ENCODE results near the gene LARP4B.

LARP4B gene

GRCh38 chr10:931326-932318 is at the start of gene LARP4B:
Gene LARP4B, minus strand, starts transcription at chr10:931705. Its CDS starts 45,984 bp downstream, at chr10:885721.
- Histone ChIP-seq H3K36me3 (ENCODE audit: control insufficient read depth, insufficient read depth, low read length) (no peaks in the 10 kb centered on the region), H3K27me3 (ENCODE audit: control insufficient read depth, insufficient read depth, low read length) (no peaks in the 10 kb centered on the region), H3K4me3 (ENCODE audit: low read length) (peak within 1 kb of the TSS; percentile 14), H3K9me3 (ENCODE audit: control insufficient read depth, low read length) (no peaks in the 10 kb centered on the region), H3K4me1 (ENCODE audit: control insufficient read depth, insufficient read depth, low read length) (peaks cover 9% of the 10 kb centered on the region), H3K9ac (ENCODE audit: low read length) (peak within 1 kb of the TSS; percentile 89)

- Histone ChIP-seq H3K27me3 (ENCODE audit: control insufficient read depth, insufficient read depth, low read length) (no peaks in the 10 kb centered on the region), H3K9me3 (ENCODE audit: control insufficient read depth, low read length) (no peaks in the 10 kb centered on the region), H3K36me3 (ENCODE audit: control insufficient read depth, insufficient read depth, low read length) (no peaks in the 10 kb centered on the region), H3K4me3 (ENCODE audit: low read length) (no peak overlapping the region), H3K9ac (ENCODE audit: low read length) (no peak overlapping the region), H3K4me1 (ENCODE audit: control insufficient read depth, insufficient read depth, low read length) (peaks cover 20% of the 10 kb centered on the region)
Measured at GRCh38 chr10:980468-981093, 49.1 kb upstream of the LARP4B start.

GRCh38 chr10:978826-979421 is 47.4 kb upstream of the LARP4B start:
- Histone ChIP-seq H3K9me3 (ENCODE audit: control insufficient read depth, low read length) (no peaks in the 10 kb centered on the region), H3K27me3 (ENCODE audit: control insufficient read depth, insufficient read depth, low read length) (no peaks in the 10 kb centered on the region), H3K36me3 (ENCODE audit: control insufficient read depth, insufficient read depth, low read length) (no peaks in the 10 kb centered on the region), H3K9ac (ENCODE audit: low read length) (no peak overlapping the region), H3K4me1 (ENCODE audit: control insufficient read depth, insufficient read depth, low read length) (peaks cover 21% of the 10 kb centered on the region), H3K4me3 (ENCODE audit: low read length) (no peak overlapping the region)

- Histone ChIP-seq H3K4me1 (ENCODE audit: control insufficient read depth, insufficient read depth, low read length) (peaks cover 40% of the 10 kb centered on the region), H3K9me3 (ENCODE audit: control insufficient read depth, low read length) (no peaks in the 10 kb centered on the region), H3K36me3 (ENCODE audit: control insufficient read depth, insufficient read depth, low read length) (no peaks in the 10 kb centered on the region), H3K9ac (ENCODE audit: low read length) (no peak overlapping the region), H3K4me3 (ENCODE audit: low read length) (no peak overlapping the region), H3K27me3 (ENCODE audit: control insufficient read depth, insufficient read depth, low read length) (no peaks in the 10 kb centered on the region)
Measured at GRCh38 chr10:976316-976715, 44.8 kb upstream of the LARP4B start.

- no peaks in the 10 kb centered on the region for H3K36me3 ChIP-seq (ENCODE audit: control insufficient read depth, insufficient read depth, low read length)
- H3K9me3 ChIP-seq (ENCODE audit: control insufficient read depth, low read length) = no peaks in the 10 kb centered on the region
- H3K4me3 ChIP-seq (ENCODE audit: low read length) = no peak overlapping the region
- H3K4me1 ChIP-seq (ENCODE audit: control insufficient read depth, insufficient read depth, low read length) = peaks cover 56% of the 10 kb centered on the region
- H3K27me3 ChIP-seq (ENCODE audit: control insufficient read depth, insufficient read depth, low read length) = no peaks in the 10 kb centered on the region
- H3K9ac ChIP-seq (ENCODE audit: low read length) = peak overlapping the region; percentile 65
Measured at GRCh38 chr10:974785-975074, 43.2 kb upstream of the LARP4B start.

GRCh38 chr10:974038-974784 is 42.7 kb upstream of the LARP4B start:
- Histone ChIP-seq H3K27me3 (ENCODE audit: control insufficient read depth, insufficient read depth, low read length) (no peaks in the 10 kb centered on the region), H3K4me1 (ENCODE audit: control insufficient read depth, insufficient read depth, low read length) (peaks cover 57% of the 10 kb centered on the region), H3K9ac (ENCODE audit: low read length) (peak overlapping the region; percentile 65), H3K4me3 (ENCODE audit: low read length) (no peak overlapping the region), H3K36me3 (ENCODE audit: control insufficient read depth, insufficient read depth, low read length) (no peaks in the 10 kb centered on the region), H3K9me3 (ENCODE audit: control insufficient read depth, low read length) (no peaks in the 10 kb centered on the region)

GRCh38 chr10:972763-973162 is 41.3 kb upstream of the LARP4B start:
- H3K36me3 ChIP-seq (ENCODE audit: control insufficient read depth, insufficient read depth, low read length) = no peaks in the 10 kb centered on the region
- H3K9ac ChIP-seq (ENCODE audit: low read length) = no peak overlapping the region
- no peaks in the 10 kb centered on the region for H3K9me3 ChIP-seq (ENCODE audit: control insufficient read depth, low read length)
- no peak overlapping the region for H3K4me3 ChIP-seq (ENCODE audit: low read length)
- no peaks in the 10 kb centered on the region for H3K27me3 ChIP-seq (ENCODE audit: control insufficient read depth, insufficient read depth, low read length)
- peaks cover 57% of the 10 kb centered on the region for H3K4me1 ChIP-seq (ENCODE audit: control insufficient read depth, insufficient read depth, low read length)

GRCh38 chr10:971613-972012 is 40.1 kb upstream of the LARP4B start:
- peaks cover 2% of the 10 kb centered on the region for H3K27me3 ChIP-seq (ENCODE audit: control insufficient read depth, insufficient read depth, low read length)
- no peaks in the 10 kb centered on the region for H3K36me3 ChIP-seq (ENCODE audit: control insufficient read depth, insufficient read depth, low read length)
- H3K9me3 ChIP-seq (ENCODE audit: control insufficient read depth, low read length) = no peaks in the 10 kb centered on the region
- H3K9ac ChIP-seq (ENCODE audit: low read length) = peak overlapping the region; percentile 24
- H3K4me3 ChIP-seq (ENCODE audit: low read length) = no peak overlapping the region
- peaks cover 57% of the 10 kb centered on the region for H3K4me1 ChIP-seq (ENCODE audit: control insufficient read depth, insufficient read depth, low read length)

- H3K4me1 ChIP-seq (ENCODE audit: control insufficient read depth, insufficient read depth, low read length) = peaks cover 57% of the 10 kb centered on the region
- no peaks in the 10 kb centered on the region for H3K36me3 ChIP-seq (ENCODE audit: control insufficient read depth, insufficient read depth, low read length)
- H3K4me3 ChIP-seq (ENCODE audit: low read length) = no peak overlapping the region
- no peaks in the 10 kb centered on the region for H3K9me3 ChIP-seq (ENCODE audit: control insufficient read depth, low read length)
- peaks cover 3% of the 10 kb centered on the region for H3K27me3 ChIP-seq (ENCODE audit: control insufficient read depth, insufficient read depth, low read length)
- peak overlapping the region; percentile 24 for H3K9ac ChIP-seq (ENCODE audit: low read length)
Measured at GRCh38 chr10:971150-971542, 39.6 kb upstream of the LARP4B start.

- no peaks in the 10 kb centered on the region for H3K36me3 ChIP-seq (ENCODE audit: control insufficient read depth, insufficient read depth, low read length)
Measured at GRCh38 chr10:970311-971149, 39.0 kb upstream of the LARP4B start.

GRCh38 chr10:969473-970150 is 38.1 kb upstream of the LARP4B start:
- no peaks in the 10 kb centered on the region for H3K36me3 ChIP-seq (ENCODE audit: control insufficient read depth, insufficient read depth, low read length)
- H3K4me1 ChIP-seq (ENCODE audit: control insufficient read depth, insufficient read depth, low read length) = peaks cover 48% of the 10 kb centered on the region
- no peak overlapping the region for H3K9ac ChIP-seq (ENCODE audit: low read length)
- H3K4me3 ChIP-seq (ENCODE audit: low read length) = no peak overlapping the region
- H3K9me3 ChIP-seq (ENCODE audit: control insufficient read depth, low read length) = no peaks in the 10 kb centered on the region
- peaks cover 3% of the 10 kb centered on the region for H3K27me3 ChIP-seq (ENCODE audit: control insufficient read depth, insufficient read depth, low read length)

More at GRCh38 chr10:970311-971149, 39.0 kb upstream of the LARP4B start:
- Histone ChIP-seq H3K27me3 (ENCODE audit: control insufficient read depth, insufficient read depth, low read length) (peaks cover 3% of the 10 kb centered on the region), H3K9me3 (ENCODE audit: control insufficient read depth, low read length) (no peaks in the 10 kb centered on the region), H3K9ac (ENCODE audit: low read length) (peak overlapping the region; percentile 24), H3K4me1 (ENCODE audit: control insufficient read depth, insufficient read depth, low read length) (peaks cover 57% of the 10 kb centered on the region), H3K4me3 (ENCODE audit: low read length) (no peak overlapping the region)

Data from mucosa of stomach (tissue), 1 donor.